B cell (primary cell): ENCODE data around the gene FKBP1B.

Experiments
- CTCF ChIP-seq: fragments of 200-600 bp; IDR thresholded peaks from one replicate; pipeline ENCODE4 v1.8.0; 2022; ENCODE audit warnings: antibody characterized with exemption, mild to moderate bottlenecking
- EZH2 ChIP-seq: IDR thresholded peaks from 2 replicates; pipeline ENCODE4 v1.6.1; 2012; ENCODE audit warnings: borderline replicate concordance, low read depth, mild to moderate bottlenecking, moderate library complexity, low read length; ENCODE audit not compliant: insufficient read depth, poor library complexity, severe bottlenecking

GRCh38 chr2:24055750-24056149 is 6.2 kb downstream of the FKBP1B start:
- TF ChIP-seq EZH2: no peak
- no peak for TF ChIP-seq CTCF
